AG04450 (cell line): ENCODE data around the gene ZNF107. TPM values are rescaled to one million over a fixed set of nuclear protein-coding genes. Genes with fewer than 3 reads are reported as not detected.

ENCODE experiments used
- CTCF ChIA-PET: fragments of 300-600, 350-600 bp; formaldehyde crosslinking; extraction: SDS; loops from one replicate; lab custom pipeline; 2022; ENCODE audit warnings: antibody characterized with exemption, inconsistent platforms; lab: Charles Lee
- POLR2A ChIA-PET: fragments of 350-600 bp; formaldehyde crosslinking; extraction: SDS; loops from one replicate; lab custom pipeline; 2021; ENCODE audit warnings: antibody characterized with exemption, inconsistent platforms; lab: Yijun Ruan, JAX
- DNase-seq: peaks from one replicate; pipeline ENCODE4 v3.0.0-alpha.2; 2011; ENCODE audit warnings: low read depth, low spot score
- H3K27ac ChIP-seq: one replicate; pipeline ENCODE4 v1.5.1; 2012; ENCODE audit warnings: low read depth, low read length, control low read depth
- H3K27me3 ChIP-seq: one replicate; pipeline ENCODE4 v1.6.0; 2012; ENCODE audit warnings: low read length; ENCODE audit not compliant: control insufficient read depth, insufficient read depth
- H3K4me3 ChIP-seq: 2 replicates; pipeline ENCODE4 v1.5.1; 2011; ENCODE audit warnings: mild to moderate bottlenecking, low read depth, low read length, control low read depth
- H3K9me3 ChIP-seq: 2 replicates; pipeline ENCODE4 v1.5.1; 2012; ENCODE audit warnings: low read length; ENCODE audit not compliant: control insufficient read depth, insufficient read depth
- CTCF ChIP-seq: IDR thresholded peaks from 2 replicates; pipeline ENCODE4 v1.5.1; 2011; ENCODE audit warnings: low read depth, low read length, control low read depth, inconsistent platforms
- polyA plus RNA-seq: library from polyadenylated mRNA; depleted of rRNA; stranded (reverse); fragments of >200 nt; gene quantifications from 2 replicates; pipeline ENCODE4 v1.2.3, GENCODE V29; 2011

ZNF107 gene
- polyA plus RNA-seq, 1 experiment: 3.2 TPM

- Histone ChIP-seq H3K27me3 (no peaks in the 10 kb centered on the region), H3K9me3 (peaks cover 4% of the 10 kb centered on the region; the same call in 1 of the 2 replicates), H3K4me3 (no peak overlapping the region), H3K27ac (no peak overlapping the region)
- no peak for DNase-seq
- ChIA-PET POLR2A (no interaction called here), CTCF (no interaction called here)
- no peak for TF ChIP-seq CTCF
Measured at GRCh38 chr7:64637521-64638445, 28.1 kb upstream of the ZNF107 start.

DNA sequence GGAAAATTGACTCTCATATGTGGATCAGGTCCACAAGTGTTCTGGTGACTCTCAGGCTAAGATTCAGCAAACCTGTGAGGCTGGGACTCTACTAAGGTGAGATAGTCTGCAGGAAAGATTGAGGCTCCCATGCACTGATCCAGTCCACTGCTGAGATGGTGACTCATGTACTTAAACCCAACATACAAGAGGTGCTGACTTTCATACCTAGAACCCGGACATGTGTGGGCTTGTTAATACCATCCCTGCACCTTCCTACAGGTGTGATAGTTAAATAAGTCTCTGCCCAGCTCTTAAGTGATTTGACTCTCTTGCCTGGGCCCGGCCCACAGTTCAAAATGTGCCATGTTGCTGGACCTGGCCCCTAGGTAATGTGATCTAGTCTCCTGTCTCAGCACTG, 27.1 kb upstream of the ZNF107 start:
- CTCF ChIA-PET: no interaction called here
- H3K27me3 ChIP-seq: no peaks in the 10 kb centered on the region
- no peak overlapping the region for H3K27ac ChIP-seq
- peaks cover 4% of the 10 kb centered on the region; the same call in 1 of the 2 replicates for H3K9me3 ChIP-seq
- TF ChIP-seq CTCF: no peak
- DNase-seq: no peak
- no peak overlapping the region for H3K4me3 ChIP-seq
- POLR2A ChIA-PET: no interaction called here

DNA sequence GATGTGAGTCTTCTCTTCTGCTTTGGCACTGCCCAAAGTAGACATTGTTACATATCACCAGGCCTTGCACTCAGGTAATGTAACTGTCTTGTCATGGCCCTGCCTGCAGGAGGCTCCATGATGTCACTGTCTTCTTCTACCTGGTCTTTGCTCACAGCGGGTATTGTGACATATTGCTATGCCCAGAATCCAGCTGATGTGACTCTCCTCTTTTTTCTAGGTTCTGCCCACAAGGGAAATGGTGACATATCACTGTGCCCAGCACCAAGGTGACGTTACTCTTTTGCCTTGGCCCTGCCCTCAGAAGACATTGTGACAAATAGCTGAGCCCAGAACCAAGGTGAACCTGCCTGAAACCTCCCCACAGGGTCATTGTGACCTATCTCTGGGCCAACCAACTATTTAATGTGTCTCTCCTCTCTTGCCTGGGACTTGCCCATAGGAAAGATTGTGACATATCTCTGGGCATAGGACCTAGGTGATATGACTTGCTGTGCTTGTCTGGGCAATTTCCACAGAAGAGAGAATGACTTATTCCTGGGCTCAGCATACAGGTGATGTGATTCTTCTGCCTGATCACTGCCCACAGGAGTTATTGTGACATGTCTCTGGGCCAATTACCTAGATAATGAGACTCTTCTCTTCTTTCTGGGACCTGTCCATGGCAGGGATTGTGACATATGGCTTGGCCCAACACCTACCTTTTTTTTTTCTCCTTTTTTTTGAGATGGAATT, 26.5 kb upstream of the ZNF107 start:
- H3K27ac ChIP-seq: no peak overlapping the region
- H3K27me3 ChIP-seq: no peaks in the 10 kb centered on the region
- H3K4me3 ChIP-seq: no peak overlapping the region
- no peak for TF ChIP-seq CTCF
- H3K9me3 ChIP-seq: peaks cover 4% of the 10 kb centered on the region; the same call in 1 of the 2 replicates
- CTCF ChIA-PET: interaction anchor here (0.6 kb wide), 1 partner anchor 209 kb away, joined by 4 read pairs; no protein-coding TSS in a partner anchor
- POLR2A ChIA-PET: no interaction called here
- no peak for DNase-seq

GRCh38 chr7:64640504-64640903, 25.4 kb upstream of the ZNF107 start:
- Histone ChIP-seq H3K9me3 (peaks cover 4% of the 10 kb centered on the region; the same call in 1 of the 2 replicates), H3K4me3 (no peak overlapping the region), H3K27me3 (no peaks in the 10 kb centered on the region), H3K27ac (no peak overlapping the region)
- no peak for DNase-seq
- no peak for TF ChIP-seq CTCF
- ChIA-PET CTCF (interaction anchor here (0.7 kb wide), 1 partner anchor 10 kb away, joined by 3 read pairs; no protein-coding TSS in a partner anchor), POLR2A (no interaction called here)

- H3K27me3 ChIP-seq: no peaks in the 10 kb centered on the region
- TF ChIP-seq CTCF: no peak
- CTCF ChIA-PET: no interaction called here
- no peaks in the 10 kb centered on the region for H3K9me3 ChIP-seq
- DNase-seq: no peak
- no peak overlapping the region for H3K27ac ChIP-seq
- H3K4me3 ChIP-seq: no peak overlapping the region
- POLR2A ChIA-PET: no interaction called here
Measured at GRCh38 chr7:64642046-64642445, 23.9 kb upstream of the ZNF107 start.
